Glomerular visceral epithelial cell (primary cell): Measurements from ENCODE around the gene IGFL1.
A peak's percentile ranks its signal among the peaks of the same experiment; 100 is the strongest.
"Not testable (repeated sequence)": the region's sequence is repeated elsewhere in the genome, so short reads cannot be mapped to it uniquely, and the experiment has no call there.

Source experiments
- DNase-seq: peaks from one replicate; pipeline ENCODE4 v3.0.0-alpha.2; 2016; ENCODE audit errors: extremely low spot score

IGFL1 gene

GRCh38 chr19:46225558-46226004 is 4.0 kb upstream of the IGFL1 start:
- DNase-seq, result no peak

GRCh38 chr19:46226438-46226973 is 3.0 kb upstream of the IGFL1 start:
- no peak for DNase-seq

GRCh38 chr19:46232029-46232428 is 2.5 kb downstream of the IGFL1 start:
- no peak for DNase-seq

- DNase-seq, result no peak
These were observed 2.9 kb downstream of the IGFL1 start for GRCh38 chr19:46232468-46232867.

GRCh38 chr19:46232938-46233621 is 3.5 kb downstream of the IGFL1 start:
- no peak for DNase-seq

GRCh38 chr19:46233871-46234270 is 4.3 kb downstream of the IGFL1 start:
- not testable (repeated sequence) for DNase-seq

GRCh38 chr19:46238141-46238540 is 8.6 kb downstream of the IGFL1 start:
- DNase-seq, result not testable (repeated sequence)

GRCh38 chr19:46239193-46240024 is 9.9 kb downstream of the IGFL1 start:
- DNase-seq, result no peak

GRCh38 chr19:46240693-46241092 is 11.2 kb downstream of the IGFL1 start:
- DNase-seq, result no peak

- DNase-seq, result no peak
These were observed 12.1 kb downstream of the IGFL1 start for GRCh38 chr19:46241626-46242025.

GRCh38 chr19:46243081-46243654 is 13.6 kb downstream of the IGFL1 start:
- not testable (repeated sequence) for DNase-seq

GRCh38 chr19:46250076-46250735 is 20.7 kb downstream of the IGFL1 start:
- DNase-seq, result no peak

GRCh38 chr19:46251416-46251815 is 21.9 kb downstream of the IGFL1 start:
- DNase-seq, result no peak

GRCh38 chr19:46254776-46255175 is 25.2 kb downstream of the IGFL1 start:
- DNase-seq, result no peak

- no peak for DNase-seq
These were observed 27.3 kb downstream of the IGFL1 start for GRCh38 chr19:46256855-46257254.

GRCh38 chr19:46261501-46261900 is 32.0 kb downstream of the IGFL1 start:
- not testable (repeated sequence) for DNase-seq

GRCh38 chr19:46262684-46263296 is 33.2 kb downstream of the IGFL1 start:
- peak; percentile 92 for DNase-seq

GRCh38 chr19:46264801-46265200 is 35.3 kb downstream of the IGFL1 start:
- DNase-seq, result not testable (repeated sequence)

- DNase-seq, result peak; percentile 93
These were observed 35.8 kb downstream of the IGFL1 start for GRCh38 chr19:46265217-46265828.

- no peak for DNase-seq
These were observed 39.6 kb downstream of the IGFL1 start for GRCh38 chr19:46269101-46269500.
